Neural cell (in vitro differentiated cells): ENCODE results near the gene ALX3. TPM values are rescaled to one million over a fixed set of nuclear protein-coding genes. Genes with fewer than 3 reads are reported as not detected.

Experiments
- H2AFZ ChIP-seq: fragments of 200-600, 300-800 bp; sonication (generic), shearing (Covaris generic); 2 replicates; pipeline ENCODE4 v1.6.0; 2014; ENCODE audit warnings: low read depth, mild to moderate bottlenecking, antibody characterized with exemption, low read length, moderate library complexity
- H3F3A ChIP-seq: fragments of 200-600 bp; shearing (Covaris generic); 2 replicates; pipeline ENCODE4 v1.6.1; 2016; ENCODE audit warnings: mild to moderate bottlenecking, moderate library complexity, mixed read lengths, antibody characterized with exemption, low read length; ENCODE audit not compliant: insufficient read depth, poor library complexity, severe bottlenecking
- H3K27ac ChIP-seq: fragments of 200-600, 300-800 bp; sonication (generic), shearing (Covaris generic); 2 replicates; pipeline ENCODE4 v1.5.1; 2014; ENCODE audit warnings: mild to moderate bottlenecking, low read length, moderate library complexity
- H3K27me3 ChIP-seq: fragments of 300-800, 200-600 bp; sonication (generic), shearing (Covaris generic); 2 replicates; pipeline ENCODE4 v1.6.0; 2014; ENCODE audit warnings: mild to moderate bottlenecking, low read depth, low read length, moderate library complexity; ENCODE audit not compliant: insufficient read depth
- H3K36me3 ChIP-seq: fragments of 300-800, 200-600 bp; sonication (generic), shearing (Covaris generic); 2 replicates; pipeline ENCODE4 v1.5.1; 2014; ENCODE audit warnings: mild to moderate bottlenecking, antibody characterized with exemption, low read length, moderate library complexity; ENCODE audit not compliant: insufficient read depth
- H3K4me2 ChIP-seq: fragments of 300-800, 200-600 bp; sonication (generic), shearing (Covaris generic); 2 replicates; pipeline ENCODE4 v1.6.0; 2014; ENCODE audit warnings: mild to moderate bottlenecking, low read length
- H3K4me3 ChIP-seq: fragments of 300-800, 200-600 bp; sonication (generic), shearing (Covaris generic); 2 replicates; pipeline ENCODE4 v1.5.1; 2014; ENCODE audit warnings: mild to moderate bottlenecking, low read length, moderate library complexity
- H3K79me2 ChIP-seq: fragments of 200-600 bp; shearing (Covaris generic); replicated peaks from 2 replicates; pipeline ENCODE4 v1.6.0; 2014; ENCODE audit warnings: mild to moderate bottlenecking, low read length, moderate library complexity; ENCODE audit not compliant: insufficient read depth
- H3K9ac ChIP-seq: fragments of 300-800, 200-600 bp; sonication (generic), shearing (Covaris generic); 2 replicates; pipeline ENCODE4 v1.6.1; 2016; ENCODE audit warnings: mild to moderate bottlenecking, low read length, mixed read lengths
- H3K9me2 ChIP-seq: fragments of 200-600 bp; shearing (Covaris generic); 2 replicates; pipeline ENCODE4 v1.6.1; 2016; ENCODE audit warnings: mild to moderate bottlenecking, low read length, mixed read lengths; ENCODE audit not compliant: insufficient read depth
- H3K9me3 ChIP-seq: fragments of 200-600, 300-800 bp; sonication (generic), shearing (Covaris generic); 2 replicates; pipeline ENCODE4 v1.6.1; 2016; ENCODE audit warnings: mild to moderate bottlenecking, mixed run types, low read length, moderate library complexity, mixed read lengths
- H4K20me1 ChIP-seq: fragments of 200-600 bp; shearing (Covaris generic); 2 replicates; pipeline ENCODE4 v1.6.1; 2016; ENCODE audit warnings: mild to moderate bottlenecking, mixed run types; ENCODE audit not compliant: insufficient read depth
- EP300 ChIP-seq: fragments of 450-650 bp; conservative IDR thresholded peaks from 2 replicates; pipeline ENCODE4 v1.6.1; 2014; ENCODE audit warnings: antibody characterized with exemption, mild to moderate bottlenecking, moderate library complexity; ENCODE audit not compliant: poor library complexity, severe bottlenecking
- EZH2 ChIP-seq: fragments of 200-600, 300-800 bp; shearing (Covaris generic), sonication (generic); IDR thresholded peaks from 2 replicates; pipeline ENCODE4 v1.6.1; 2014; ENCODE audit warnings: antibody characterized with exemption, low read length, borderline replicate concordance, mild to moderate bottlenecking; ENCODE audit not compliant: insufficient read depth, poor library complexity, severe bottlenecking
- MXI1 ChIP-seq: fragments of 450-650 bp; conservative IDR thresholded peaks from 2 replicates; pipeline ENCODE4 v1.6.1; 2014; ENCODE audit warnings: antibody characterized with exemption, mild to moderate bottlenecking; ENCODE audit not compliant: poor library complexity, severe bottlenecking
- POLR2AphosphoS5 ChIP-seq: IDR thresholded peaks from 2 replicates; pipeline ENCODE4 v1.6.1; 2012
- RAD21 ChIP-seq: fragments of 450-650 bp; conservative IDR thresholded peaks from 2 replicates; pipeline ENCODE4 v1.6.1; 2014; ENCODE audit warnings: antibody characterized with exemption, mild to moderate bottlenecking, moderate library complexity
- SMC3 ChIP-seq: fragments of 450-650 bp; conservative IDR thresholded peaks from 2 replicates; pipeline ENCODE4 v1.6.1; 2014; ENCODE audit warnings: antibody characterized with exemption, mild to moderate bottlenecking, moderate library complexity; ENCODE audit not compliant: poor library complexity
- TAF1 ChIP-seq: IDR thresholded peaks from 2 replicates; pipeline ENCODE4 v1.6.1; 2012; ENCODE audit warnings: low read depth
- polyA plus RNA-seq: library from polyadenylated mRNA; depleted of rRNA; stranded (reverse); fragments of >200 nt; gene quantifications from 2 replicates; pipeline ENCODE4 v1.2.3, GENCODE V29; 2014
- TF ChIP-seq, protein P1 (sequence below): IDR thresholded peaks from 2 replicates; pipeline ENCODE4 v1.6.1; 2012; ENCODE audit warnings: borderline replicate concordance
- TF ChIP-seq, protein P2 (sequence below): fragments of 450-650 bp; IDR thresholded peaks from 2 replicates; pipeline ENCODE4 v1.5.1; 2014; ENCODE audit warnings: antibody characterized with exemption, mild to moderate bottlenecking, moderate library complexity; ENCODE audit not compliant: poor library complexity, severe bottlenecking

Gene ALX3
- polyA plus RNA-seq, 1 donor from 2014 or later, result not detected

DNA sequence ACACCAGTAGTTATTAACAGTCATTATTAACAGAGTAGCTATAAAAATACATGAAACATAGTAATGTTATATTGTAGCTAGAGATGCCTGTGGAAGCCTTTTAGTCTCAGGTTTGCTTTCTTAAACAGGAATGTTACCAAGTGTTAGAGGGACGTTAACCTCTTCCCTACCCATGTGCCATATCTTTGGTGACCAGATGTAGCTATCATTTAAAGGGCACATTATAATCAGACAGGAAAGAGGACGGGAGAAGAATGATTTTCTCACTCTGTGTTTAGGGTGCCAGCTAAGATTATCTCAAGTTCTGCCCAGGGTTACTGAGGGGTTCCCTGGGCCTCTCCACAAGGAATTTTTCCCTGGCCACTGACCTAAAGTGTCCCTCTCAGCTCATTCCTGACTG lies 20.9 kb upstream of the ALX3 start:
- Histone ChIP-seq H4K20me1 (no peaks in the 10 kb centered on the region), H3F3A (no peaks in the 10 kb centered on the region), H3K79me2 (no peaks in the 10 kb centered on the region), H3K9me2 (no peaks in the 10 kb centered on the region), H3K9me3 (no peaks in the 10 kb centered on the region), H3K4me3 (no peak overlapping the region), H3K27ac (no peak overlapping the region), H3K36me3 (no peaks in the 10 kb centered on the region), H3K9ac (no peak overlapping the region), H3K27me3 (peaks cover 17% of the 10 kb centered on the region), H3K4me2 (no peak overlapping the region), H2AFZ (no peak overlapping the region)
- TF ChIP-seq MXI1 (no peak), EZH2 (no peak)

DNA sequence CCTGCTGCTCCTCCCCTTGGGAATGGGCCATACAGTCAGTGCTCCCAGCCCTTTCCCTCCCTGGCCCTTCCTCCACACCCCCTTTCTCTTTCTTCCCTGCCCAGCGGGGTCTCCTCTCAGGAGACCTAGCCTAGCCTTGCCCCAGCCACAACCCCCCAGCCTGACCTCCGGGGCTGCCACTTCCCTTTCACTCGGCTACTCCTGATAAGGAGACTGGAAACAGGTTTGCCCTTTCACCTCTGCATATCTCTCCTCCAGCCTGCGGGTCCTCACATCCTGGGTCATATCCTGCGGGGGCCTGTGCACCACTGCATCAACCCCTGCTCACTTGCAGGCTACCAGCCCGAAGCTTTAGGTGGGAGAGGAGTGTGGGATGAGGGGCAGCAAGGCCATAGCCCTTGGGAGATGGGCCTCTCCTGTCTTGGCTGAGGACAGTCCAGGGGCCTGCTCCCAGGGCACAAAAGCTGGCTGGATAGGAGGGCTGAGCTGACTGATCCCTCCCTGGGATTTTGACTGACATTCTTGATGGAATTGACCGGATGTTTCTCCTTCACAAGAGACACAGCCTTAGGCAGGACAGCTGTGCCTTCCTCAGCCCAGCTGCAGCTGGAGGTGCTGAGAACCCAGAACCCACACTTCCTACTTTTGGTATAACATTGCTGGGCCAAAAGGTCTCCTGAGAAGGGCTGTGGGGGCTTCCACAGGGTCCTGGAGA lies 19.2 kb upstream of the ALX3 start:
- no peak overlapping the region for H3K9ac ChIP-seq
- H4K20me1 ChIP-seq, result no peaks in the 10 kb centered on the region
- H2AFZ ChIP-seq, result no peak overlapping the region
- H3K36me3 ChIP-seq, result no peaks in the 10 kb centered on the region
- H3K27ac ChIP-seq, result no peak overlapping the region
- H3K79me2 ChIP-seq, result no peaks in the 10 kb centered on the region
- no peaks in the 10 kb centered on the region for H3K9me3 ChIP-seq
- TF ChIP-seq RAD21 (no peak), TAF1 (no peak), EZH2 (no peak), MXI1 (no peak), POLR2AphosphoS5 (no peak), EP300 (no peak), SMC3 (no peak)
- TF ChIP-seq, protein P1, sequence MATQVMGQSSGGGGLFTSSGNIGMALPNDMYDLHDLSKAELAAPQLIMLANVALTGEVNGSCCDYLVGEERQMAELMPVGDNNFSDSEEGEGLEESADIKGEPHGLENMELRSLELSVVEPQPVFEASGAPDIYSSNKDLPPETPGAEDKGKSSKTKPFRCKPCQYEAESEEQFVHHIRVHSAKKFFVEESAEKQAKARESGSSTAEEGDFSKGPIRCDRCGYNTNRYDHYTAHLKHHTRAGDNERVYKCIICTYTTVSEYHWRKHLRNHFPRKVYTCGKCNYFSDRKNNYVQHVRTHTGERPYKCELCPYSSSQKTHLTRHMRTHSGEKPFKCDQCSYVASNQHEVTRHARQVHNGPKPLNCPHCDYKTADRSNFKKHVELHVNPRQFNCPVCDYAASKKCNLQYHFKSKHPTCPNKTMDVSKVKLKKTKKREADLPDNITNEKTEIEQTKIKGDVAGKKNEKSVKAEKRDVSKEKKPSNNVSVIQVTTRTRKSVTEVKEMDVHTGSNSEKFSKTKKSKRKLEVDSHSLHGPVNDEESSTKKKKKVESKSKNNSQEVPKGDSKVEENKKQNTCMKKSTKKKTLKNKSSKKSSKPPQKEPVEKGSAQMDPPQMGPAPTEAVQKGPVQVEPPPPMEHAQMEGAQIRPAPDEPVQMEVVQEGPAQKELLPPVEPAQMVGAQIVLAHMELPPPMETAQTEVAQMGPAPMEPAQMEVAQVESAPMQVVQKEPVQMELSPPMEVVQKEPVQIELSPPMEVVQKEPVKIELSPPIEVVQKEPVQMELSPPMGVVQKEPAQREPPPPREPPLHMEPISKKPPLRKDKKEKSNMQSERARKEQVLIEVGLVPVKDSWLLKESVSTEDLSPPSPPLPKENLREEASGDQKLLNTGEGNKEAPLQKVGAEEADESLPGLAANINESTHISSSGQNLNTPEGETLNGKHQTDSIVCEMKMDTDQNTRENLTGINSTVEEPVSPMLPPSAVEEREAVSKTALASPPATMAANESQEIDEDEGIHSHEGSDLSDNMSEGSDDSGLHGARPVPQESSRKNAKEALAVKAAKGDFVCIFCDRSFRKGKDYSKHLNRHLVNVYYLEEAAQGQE, result no peak
- TF ChIP-seq, protein P2, sequence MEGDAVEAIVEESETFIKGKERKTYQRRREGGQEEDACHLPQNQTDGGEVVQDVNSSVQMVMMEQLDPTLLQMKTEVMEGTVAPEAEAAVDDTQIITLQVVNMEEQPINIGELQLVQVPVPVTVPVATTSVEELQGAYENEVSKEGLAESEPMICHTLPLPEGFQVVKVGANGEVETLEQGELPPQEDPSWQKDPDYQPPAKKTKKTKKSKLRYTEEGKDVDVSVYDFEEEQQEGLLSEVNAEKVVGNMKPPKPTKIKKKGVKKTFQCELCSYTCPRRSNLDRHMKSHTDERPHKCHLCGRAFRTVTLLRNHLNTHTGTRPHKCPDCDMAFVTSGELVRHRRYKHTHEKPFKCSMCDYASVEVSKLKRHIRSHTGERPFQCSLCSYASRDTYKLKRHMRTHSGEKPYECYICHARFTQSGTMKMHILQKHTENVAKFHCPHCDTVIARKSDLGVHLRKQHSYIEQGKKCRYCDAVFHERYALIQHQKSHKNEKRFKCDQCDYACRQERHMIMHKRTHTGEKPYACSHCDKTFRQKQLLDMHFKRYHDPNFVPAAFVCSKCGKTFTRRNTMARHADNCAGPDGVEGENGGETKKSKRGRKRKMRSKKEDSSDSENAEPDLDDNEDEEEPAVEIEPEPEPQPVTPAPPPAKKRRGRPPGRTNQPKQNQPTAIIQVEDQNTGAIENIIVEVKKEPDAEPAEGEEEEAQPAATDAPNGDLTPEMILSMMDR, result no peak
- H3K9me2 ChIP-seq, result no peaks in the 10 kb centered on the region
- no peak overlapping the region for H3K4me2 ChIP-seq
- no peak overlapping the region for H3K4me3 ChIP-seq
- no peaks in the 10 kb centered on the region for H3F3A ChIP-seq
- peaks cover 33% of the 10 kb centered on the region for H3K27me3 ChIP-seq
